Endothelial cell of umbilical vein (primary cell): ENCODE results near the gene DNTT. TPM values are rescaled to one million over a fixed set of nuclear protein-coding genes. Genes with fewer than 3 reads are reported as not detected.

Experiments used
- BruUV-seq: library from RNA; stranded (reverse); fragments of 400-500 nt; replicated peaks from 2 replicates; lab custom pipeline; 2021; lab: Mats Ljungman, UMichigan
- CTCF ChIA-PET: fragments of 300-600, 350-600 bp; sonication (Branson Sonifier 250); formaldehyde crosslinking; loops from one replicate; lab custom pipeline; 2021; ENCODE audit warnings: antibody characterized with exemption, inconsistent platforms; lab: Charles Lee
- POLR2A ChIA-PET: fragments of 300-600, 350-600 bp; sonication (Branson Sonifier 250); formaldehyde crosslinking; loops from one replicate; lab custom pipeline; 2021; ENCODE audit warnings: antibody characterized with exemption, inconsistent platforms; lab: Charles Lee
- DNase-seq: peaks from one replicate; pipeline ENCODE4 v3.0.0-alpha.2; 2011; ENCODE audit warnings: low read depth, low spot score
- FAIRE-seq: peaks from 2 replicates; lab custom pipeline; 2011; peaks lifted over from hg19 to GRCh38; lab: Jason Lieb, UNC
- H2AFZ ChIP-seq: 2 replicates; pipeline ENCODE4 v1.6.0; 2012; ENCODE audit warnings: low read depth, low read length, control low read depth, inconsistent platforms
- H3K27ac ChIP-seq: 2 replicates; pipeline ENCODE4 v1.5.1; 2011; ENCODE audit warnings: low read depth, mild to moderate bottlenecking, control low read depth, low read length, moderate library complexity; ENCODE audit not compliant: insufficient read depth
- H3K27me3 ChIP-seq, 2 experiments: 2 replicates each; pipeline versions ENCODE4 v1.6.0 to v1.6.1; 2011; ENCODE audit warnings: low read length in 2 of 2, mixed read lengths in 1 of 2; ENCODE audit not compliant: control insufficient read depth in 2 of 2, insufficient read depth in 2 of 2
- H3K36me3 ChIP-seq, 2 experiments: 2 replicates in 1 of 2; 3 replicates in 1 of 2; pipeline ENCODE4 v1.5.1; 2011; ENCODE audit warnings: low read length in 2 of 2, mild to moderate bottlenecking in 1 of 2, moderate library complexity in 1 of 2; ENCODE audit not compliant: control insufficient read depth in 2 of 2, insufficient read depth in 2 of 2; ENCODE audit errors: extremely low read depth in 1 of 2
- H3K4me1 ChIP-seq: 3 replicates; pipeline ENCODE4 v1.5.1; 2011; ENCODE audit warnings: mild to moderate bottlenecking, low read length; ENCODE audit not compliant: control insufficient read depth, insufficient read depth; ENCODE audit errors: extremely low read depth
- H3K4me2 ChIP-seq: 2 replicates; pipeline ENCODE4 v1.6.1; 2011; ENCODE audit warnings: low read length, control low read depth, mixed read lengths; ENCODE audit not compliant: insufficient read depth
- H3K4me3 ChIP-seq, 3 experiments: fragments of 200-600 bp in 1 of 3; sonication (generic), shearing (Covaris generic) in 1 of 3; replicated peaks in 1 of 3; 2 replicates each; pipeline ENCODE4 v1.5.1; 2011 to 2016; ENCODE audit warnings: control low read depth in 3 of 3, low read length in 3 of 3, mild to moderate bottlenecking in 2 of 3, inconsistent platforms in 1 of 3, low read depth in 1 of 3, moderate library complexity in 1 of 3; ENCODE audit not compliant: insufficient read depth in 1 of 3
- H3K79me2 ChIP-seq: 2 replicates; pipeline ENCODE4 v1.6.0; 2012; ENCODE audit warnings: low read length, inconsistent platforms; ENCODE audit not compliant: control insufficient read depth, insufficient read depth
- H3K9ac ChIP-seq: replicated peaks from 2 replicates; pipeline ENCODE3; 2011; ENCODE audit warnings: low read length, control low read depth; ENCODE audit not compliant: insufficient read depth; ENCODE audit errors: extremely low read depth
- H3K9me1 ChIP-seq: replicated peaks from 3 replicates; pipeline ENCODE4 v1.6.0; 2011; ENCODE audit warnings: mild to moderate bottlenecking, low read length; ENCODE audit not compliant: control insufficient read depth, insufficient read depth; ENCODE audit errors: extremely low read depth
- H3K9me3 ChIP-seq: replicated peaks from 2 replicates; pipeline ENCODE4 v1.5.1; 2012; ENCODE audit warnings: low read length, inconsistent platforms; ENCODE audit not compliant: control insufficient read depth, insufficient read depth
- H4K20me1 ChIP-seq: replicated peaks from 2 replicates; pipeline ENCODE3; 2011; ENCODE audit warnings: mild to moderate bottlenecking, low read length; ENCODE audit not compliant: control insufficient read depth, insufficient read depth; ENCODE audit errors: extremely low read depth
- CTCF ChIP-seq, 2 donors: IDR thresholded peaks; 1 replicate in 1 of 2; 2 replicates in 1 of 2; pipeline ENCODE4 v1.5.1; 2011; ENCODE audit warnings: low read length in 2 of 2, mild to moderate bottlenecking in 2 of 2, moderate library complexity in 2 of 2, control low read depth in 1 of 2, inconsistent platforms in 1 of 2, low read depth in 1 of 2; ENCODE audit not compliant: insufficient read depth in 1 of 2; ENCODE audit errors: extremely low read depth in 1 of 2
- EZH2 ChIP-seq: IDR thresholded peaks from 2 replicates; pipeline ENCODE4 v1.6.1; 2012; ENCODE audit warnings: borderline replicate concordance, low read depth, mild to moderate bottlenecking, moderate library complexity, low read length, inconsistent platforms; ENCODE audit not compliant: severe bottlenecking
- FOS ChIP-seq: IDR thresholded peaks from 2 replicates; pipeline ENCODE4 v1.6.1; 2011; ENCODE audit warnings: mild to moderate bottlenecking, low read length, moderate library complexity, borderline replicate concordance; ENCODE audit not compliant: insufficient read depth
- GATA2 ChIP-seq: IDR thresholded peaks from 2 replicates; pipeline ENCODE4 v1.7.0; 2011; ENCODE audit warnings: low read depth, mild to moderate bottlenecking, moderate library complexity, mixed read lengths, low read length; ENCODE audit not compliant: insufficient read length, insufficient read depth
- JUN ChIP-seq: IDR thresholded peaks from 2 replicates; pipeline ENCODE4 v1.6.1; 2011; ENCODE audit warnings: borderline replicate concordance, low read depth; ENCODE audit not compliant: insufficient read length, insufficient read depth
- MAX ChIP-seq: IDR thresholded peaks from 2 replicates; pipeline ENCODE4 v1.6.1; 2011; ENCODE audit not compliant: insufficient read depth, insufficient read length
- MYC ChIP-seq: IDR thresholded peaks from one replicate; pipeline ENCODE4 v1.6.1; 2011; ENCODE audit warnings: mild to moderate bottlenecking, low read depth, low read length
- POLR2A ChIP-seq: IDR thresholded peaks from 2 replicates; pipeline ENCODE4 v1.6.1; 2012; ENCODE audit warnings: low read depth, mild to moderate bottlenecking, control low read depth, low read length
- POLR2AphosphoS5 ChIP-seq: IDR thresholded peaks from 2 replicates; pipeline ENCODE4 v1.6.1; 2012; ENCODE audit warnings: low read depth, mild to moderate bottlenecking, control low read depth, low read length, moderate library complexity; ENCODE audit not compliant: insufficient read depth
- dilution Hi-C: fragments of 300-500 bp; cut with MboI; formaldehyde crosslinking; loops from one replicate; pipeline ENCODE4 v1.15.0; 2019; ENCODE audit warnings: low sequenced_read_pairs; ENCODE audit not compliant: extremely low pct_ligation_motif_present
- intact Hi-C: fragments of 100-400 bp; cut with micrococcal nuclease; formaldehyde crosslinking; loops from one replicate; pipeline ENCODE4 v1.10.0; 2022
- polyA plus RNA-seq, 4 experiments: library from polyadenylated mRNA; depleted of rRNA in 3 of 4; stranded (reverse) in 3 of 4; unstranded in 1 of 4; fragments of >200 nt; gene quantifications; 2 replicates each; pipeline versions ENCODE4 v1.2.1 to v1.2.3, GENCODE V29; 2011 to 2012; ENCODE audit warnings: missing spikeins in 1 of 4
- total RNA-seq: library from RNA; stranded (reverse); gene quantifications from 2 replicates; pipeline ENCODE4 v1.2.3, GENCODE V29; 2021

Gene DNTT
- total and polyA plus RNA-seq, 2 donors (not counting 3 experiments of a cell fraction or from before 2014, with no cell fraction given), result not detected

GRCh38 chr10:96272316-96273280 lies 31.6 kb upstream of the DNTT start:
- Histone ChIP-seq H3K4me1 (no peaks in the 10 kb centered on the region), H3K9ac (no peak overlapping the region), H3K79me2 (no peaks in the 10 kb centered on the region), H3K27ac (no peak overlapping the region), H3K4me3 (no peak overlapping the region), H2AFZ (no peak overlapping the region), H3K9me1 (no peaks in the 10 kb centered on the region), H3K9me3 (no peaks in the 10 kb centered on the region), H4K20me1 (no peaks in the 10 kb centered on the region), H3K27me3 (peaks cover 0 to 4% of the 10 kb centered on the region in 2 experiments), H3K4me2 (no peak overlapping the region), H3K36me3 (no peaks in the 10 kb centered on the region)
- intact Hi-C loops, result no loop called here
- DNase-seq (no peak), FAIRE-seq (no peak)
- TF ChIP-seq POLR2A (no peak), FOS (no peak), MAX (no peak), GATA2 (no peak), POLR2AphosphoS5 (no peak), MYC (no peak), JUN (no peak), EZH2 (no peak), CTCF (IDR thresholded peaks at IDR 0.05; ENCODE audit: extremely low read depth in 1 of 2, insufficient read depth in 1 of 2, low read depth in 1 of 2, low read length in 2 of 2) (no peak)
- dilution Hi-C loops, result no loop called here
- ChIA-PET CTCF (no interaction called here), POLR2A (no interaction called here)
- BruUV-seq, result no TSS peak
